ENCODE data around the gene DDR2. TPM values are rescaled to one million over a fixed set of nuclear protein-coding genes. Genes with fewer than 3 reads are reported as not detected.

DDR2 gene
- total and polyA plus RNA-seq, 2 experiments from 2014 or later, result 94.7 to 196 TPM

DNA sequence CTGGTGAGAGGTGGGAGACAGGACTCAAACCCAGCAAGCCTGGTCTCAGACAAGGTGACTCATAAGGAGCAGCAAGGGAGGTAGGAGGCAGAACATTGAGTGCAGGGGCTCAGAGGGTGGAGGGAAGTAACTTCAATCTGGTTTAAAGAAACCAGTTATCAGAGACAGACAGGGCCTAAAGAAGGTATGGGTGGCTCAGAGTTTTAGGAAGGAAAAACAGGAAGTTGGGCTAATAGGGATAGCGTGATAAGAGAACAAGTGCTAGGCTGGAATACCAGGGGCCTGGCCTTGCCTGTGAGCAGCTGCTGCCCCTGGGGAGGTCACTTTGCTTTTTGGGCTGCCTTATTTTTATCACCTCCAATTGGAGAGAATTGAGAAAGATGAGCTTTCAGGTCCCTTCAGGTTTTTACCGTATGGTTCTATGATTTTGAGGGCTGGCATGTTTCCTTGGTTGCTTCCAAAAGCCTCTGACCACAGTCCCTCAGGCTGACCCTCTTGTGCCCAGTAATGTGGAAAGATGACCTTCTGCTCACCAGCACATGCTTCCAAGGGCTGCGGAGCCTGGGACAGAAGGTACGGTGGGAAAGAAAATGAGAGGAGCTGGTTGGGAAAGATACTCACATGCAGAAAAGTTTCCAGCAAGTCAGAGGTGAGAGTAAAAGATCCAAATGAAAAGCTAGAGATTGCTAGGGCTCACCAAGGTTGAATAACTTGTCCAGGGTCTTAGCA, 77.0 kb downstream of the DDR2 start:
- 60 to 65% methylated on average over 4 of the region's 4 CpGs for WGBS, 2 experiments (ENCODE audit: low coverage in 1 of 2, low lambda C conversion rate in 2 of 2, missing lambda C conversion rate in 2 of 2)
- H3K9me2 ChIP-seq (ENCODE audit: insufficient read depth), result no peaks in the 10 kb centered on the region
- no peak for TF ChIP-seq EZH2phosphoT487 (IDR thresholded peaks at IDR 0.05; ENCODE audit: insufficient read depth, low read depth)
- no peak for TF ChIP-seq EZH2 (IDR thresholded peaks at IDR 0.05; ENCODE audit: insufficient read depth, poor library complexity, severe bottlenecking)
- no peak overlapping the region for H3K4me3 ChIP-seq
- no peak overlapping the region for H2AFZ ChIP-seq
- peaks cover 42% of the 10 kb centered on the region for H3F3A ChIP-seq (ENCODE audit: insufficient read depth)
- in situ Hi-C loops (cut with MboI), result no loop called here
- no peak overlapping the region for H3K9ac ChIP-seq
- no peak for DNase-seq
- peaks cover 30% of the 10 kb centered on the region for H3K4me1 ChIP-seq (ENCODE audit: insufficient read depth)
- peaks cover 19% of the 10 kb centered on the region for H4K20me1 ChIP-seq (ENCODE audit: insufficient read depth)
- no peaks in the 10 kb centered on the region for H3K27me3 ChIP-seq (replicated peaks; ENCODE audit: insufficient read depth)
- H3K9me3 ChIP-seq (ENCODE audit: low read depth), result no peaks in the 10 kb centered on the region
- peaks cover 100% of the 10 kb centered on the region for H3K79me2 ChIP-seq (ENCODE audit: insufficient read depth)
- peaks cover 28% of the 10 kb centered on the region; the same call in 1 of the 2 replicates for H3K36me3 ChIP-seq (ENCODE audit: low read depth)
- peak overlapping the region; percentile 74 for H3K4me2 ChIP-seq (ENCODE audit: unreplicated experiment)
- peak overlapping the region; percentile 74 for H3K27ac ChIP-seq

GRCh38 chr1:162709870-162710269, 77.6 kb downstream of the DDR2 start:
- DNase-seq, result peak; percentile 55
- peak overlapping the region; percentile 43 for H3K9ac ChIP-seq
- peak overlapping the region; percentile 74 for H3K4me2 ChIP-seq (ENCODE audit: unreplicated experiment)
- peak overlapping the region; percentile 74 for H3K27ac ChIP-seq
- H3K9me2 ChIP-seq (ENCODE audit: insufficient read depth), result no peaks in the 10 kb centered on the region
- H3K36me3 ChIP-seq (ENCODE audit: low read depth), result peaks cover 28% of the 10 kb centered on the region; the same call in 1 of the 2 replicates
- H3K4me3 ChIP-seq, result peak overlapping the region; percentile 10; the same call in 1 of the 2 replicates
- H3K79me2 ChIP-seq (ENCODE audit: insufficient read depth), result peaks cover 100% of the 10 kb centered on the region
- H3K4me1 ChIP-seq (ENCODE audit: insufficient read depth), result peaks cover 30% of the 10 kb centered on the region
- H4K20me1 ChIP-seq (ENCODE audit: insufficient read depth), result peaks cover 23% of the 10 kb centered on the region
- no peaks in the 10 kb centered on the region for H3K27me3 ChIP-seq (replicated peaks; ENCODE audit: insufficient read depth)
- WGBS, 2 experiments (ENCODE audit: low coverage in 1 of 2, low lambda C conversion rate in 2 of 2, missing lambda C conversion rate in 2 of 2), result 0 to 4% methylated on average over 1 of the region's 1 CpG
- peaks cover 43% of the 10 kb centered on the region for H3F3A ChIP-seq (ENCODE audit: insufficient read depth)
- TF ChIP-seq EZH2 (IDR thresholded peaks at IDR 0.05; ENCODE audit: insufficient read depth, poor library complexity, severe bottlenecking) (no peak), EZH2phosphoT487 (IDR thresholded peaks at IDR 0.05; ENCODE audit: insufficient read depth, low read depth) (no peak)
- no peaks in the 10 kb centered on the region for H3K9me3 ChIP-seq (ENCODE audit: low read depth)
- no peak overlapping the region for H2AFZ ChIP-seq
- in situ Hi-C loops (cut with MboI), result no loop called here

DNA sequence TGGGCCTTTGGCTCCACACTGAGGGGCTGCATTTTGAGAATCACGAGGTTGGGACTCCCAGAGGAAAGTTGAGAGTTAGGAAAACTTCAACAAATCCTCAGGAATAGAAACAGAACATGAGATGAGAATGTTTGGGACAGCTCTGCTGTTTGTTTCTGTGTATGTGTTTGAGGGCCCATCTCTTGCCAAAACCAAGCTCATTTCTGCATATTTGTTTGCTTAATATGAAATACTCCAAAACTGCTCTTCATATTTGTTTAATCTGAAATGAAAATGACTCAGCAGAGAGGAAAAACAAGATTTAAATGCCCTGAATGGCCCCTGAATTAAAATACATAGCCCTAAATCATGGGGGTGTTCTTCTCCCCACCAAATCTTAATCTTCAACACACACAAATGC, 78.1 kb downstream of the DDR2 start:
- Histone ChIP-seq H3K4me2 (ENCODE audit: unreplicated experiment) (peak overlapping the region; percentile 74), H2AFZ (no peak overlapping the region), H3K4me1 (ENCODE audit: insufficient read depth) (peaks cover 30% of the 10 kb centered on the region), H3K79me2 (ENCODE audit: insufficient read depth) (peaks cover 100% of the 10 kb centered on the region), H3K9ac (peak overlapping the region; percentile 43), H3K27ac (peak overlapping the region; percentile 74), H4K20me1 (ENCODE audit: insufficient read depth) (peaks cover 27% of the 10 kb centered on the region), H3K9me2 (ENCODE audit: insufficient read depth) (no peaks in the 10 kb centered on the region), H3K9me3 (ENCODE audit: low read depth) (no peaks in the 10 kb centered on the region), H3K4me3 (peak overlapping the region; percentile 10), H3F3A (ENCODE audit: insufficient read depth) (peaks cover 48% of the 10 kb centered on the region), H3K27me3 (replicated peaks; ENCODE audit: insufficient read depth) (no peaks in the 10 kb centered on the region), H3K36me3 (ENCODE audit: low read depth) (peaks cover 28% of the 10 kb centered on the region; the same call in 1 of the 2 replicates)
- no peak for TF ChIP-seq EZH2 (IDR thresholded peaks at IDR 0.05; ENCODE audit: insufficient read depth, poor library complexity, severe bottlenecking)
- WGBS, 2 experiments (ENCODE audit: low coverage in 1 of 2, low lambda C conversion rate in 2 of 2, missing lambda C conversion rate in 2 of 2), result 0 to 3% methylated on average over 1 of the region's 1 CpG
- peak; percentile 53 for DNase-seq
- in situ Hi-C loops (cut with MboI), result no loop called here

- DNase-seq, result no peak
- Histone ChIP-seq H3F3A (ENCODE audit: insufficient read depth) (peaks cover 48% of the 10 kb centered on the region), H3K4me2 (ENCODE audit: unreplicated experiment) (peak overlapping the region; percentile 74), H2AFZ (no peak overlapping the region), H3K9me2 (ENCODE audit: insufficient read depth) (no peaks in the 10 kb centered on the region), H3K27ac (peak overlapping the region; percentile 74), H3K4me3 (peak overlapping the region; percentile 10; the same call in 1 of the 2 replicates), H3K27me3 (replicated peaks; ENCODE audit: insufficient read depth) (no peaks in the 10 kb centered on the region), H3K4me1 (ENCODE audit: insufficient read depth) (peaks cover 33% of the 10 kb centered on the region), H4K20me1 (ENCODE audit: insufficient read depth) (peaks cover 27% of the 10 kb centered on the region), H3K79me2 (ENCODE audit: insufficient read depth) (peaks cover 100% of the 10 kb centered on the region), H3K36me3 (ENCODE audit: low read depth) (peaks cover 22% of the 10 kb centered on the region; the same call in 1 of the 2 replicates), H3K9ac (peak overlapping the region; percentile 43), H3K9me3 (ENCODE audit: low read depth) (no peaks in the 10 kb centered on the region)
- in situ Hi-C loops (cut with MboI), result no loop called here
- no peak for TF ChIP-seq EZH2 (IDR thresholded peaks at IDR 0.05; ENCODE audit: insufficient read depth, poor library complexity, severe bottlenecking)
- no peak for TF ChIP-seq EZH2phosphoT487 (IDR thresholded peaks at IDR 0.05; ENCODE audit: insufficient read depth, low read depth)
- 32 to 35% methylated on average over 4 of the region's 4 CpGs for WGBS, 2 experiments (ENCODE audit: low coverage in 1 of 2, low lambda C conversion rate in 2 of 2, missing lambda C conversion rate in 2 of 2)
Measured at GRCh38 chr1:162710780-162711465, 78.7 kb downstream of the DDR2 start.
